ENCODE results near the gene TIMM8B.

TIMM8B gene

GRCh38 chr11:112044961-112045360 is 41.6 kb downstream of the TIMM8B start:
- TF ChIP-seq CTCF (conservative IDR thresholded peaks at IDR 0.05) = no peak
- no peak overlapping the region for H3K27ac ChIP-seq

- no peak for TF ChIP-seq CTCF (conservative IDR thresholded peaks at IDR 0.05)
- no peak overlapping the region for H3K27ac ChIP-seq
These were observed 43.6 kb downstream of the TIMM8B start for GRCh38 chr11:112042961-112043304.

GRCh38 chr11:112042161-112042960 is 44.2 kb downstream of the TIMM8B start:
- TF ChIP-seq CTCF (conservative IDR thresholded peaks at IDR 0.05) = no peak
- H3K27ac ChIP-seq = no peak overlapping the region

- no peak overlapping the region for H3K27ac ChIP-seq
- TF ChIP-seq CTCF (conservative IDR thresholded peaks at IDR 0.05) = no peak
These were observed 49.0 kb downstream of the TIMM8B start for GRCh38 chr11:112037527-112037926.
